OCI-LY1 (cell line): ENCODE data around the gene ACHE.

ENCODE experiments used
- CTCF ChIP-seq: fragments of 200-600 bp; sonication (generic), shearing (Covaris generic); IDR thresholded peaks from 2 replicates; pipeline ENCODE4 v1.5.1; 2017; ENCODE audit warnings: mild to moderate bottlenecking, antibody characterized with exemption, low read length, moderate library complexity, mixed read lengths
- EZH2 ChIP-seq: fragments of 200-600 bp; sonication (generic), shearing (Covaris generic); IDR thresholded peaks from 2 replicates; pipeline ENCODE4 v1.8.0; 2017; ENCODE audit warnings: borderline replicate concordance, mixed run types, mild to moderate bottlenecking, antibody characterized with exemption, low read length, moderate library complexity, mixed read lengths

- TF ChIP-seq CTCF (no peak), EZH2 (no peak)
Measured at GRCh38 chr7:100911484-100911883, 15.8 kb upstream of the ACHE start.
